GM19468 (cell line): ENCODE measurements around the gene BABAM2.

Experiments
- ATAC-seq: cut with Tn5 transposase; IDR thresholded peaks from one replicate; pipeline ENCODE4 v1.9.1; 2021; ENCODE audit warnings: mild to moderate bottlenecking, moderate library complexity, moderate number of reproducible peaks; ENCODE audit not compliant: unreplicated experiment; ENCODE audit errors: extremely low read depth

BABAM2 gene

GRCh38 chr2:28343184-28343942 lies 452.8 kb downstream of the BABAM2 start:
- ATAC-seq: no peak

GRCh38 chr2:28343971-28344715 lies 453.6 kb downstream of the BABAM2 start:
- no peak for ATAC-seq

- ATAC-seq: no peak
Measured at GRCh38 chr2:28344756-28345373, 454.3 kb downstream of the BABAM2 start.

- ATAC-seq: no peak
Measured at GRCh38 chr2:28345619-28346018, 455.1 kb downstream of the BABAM2 start.

- ATAC-seq: no peak
Measured at GRCh38 chr2:28346587-28346986, 456.1 kb downstream of the BABAM2 start.

GRCh38 chr2:28347193-28347592 lies 456.7 kb downstream of the BABAM2 start:
- ATAC-seq: no peak

DNA sequence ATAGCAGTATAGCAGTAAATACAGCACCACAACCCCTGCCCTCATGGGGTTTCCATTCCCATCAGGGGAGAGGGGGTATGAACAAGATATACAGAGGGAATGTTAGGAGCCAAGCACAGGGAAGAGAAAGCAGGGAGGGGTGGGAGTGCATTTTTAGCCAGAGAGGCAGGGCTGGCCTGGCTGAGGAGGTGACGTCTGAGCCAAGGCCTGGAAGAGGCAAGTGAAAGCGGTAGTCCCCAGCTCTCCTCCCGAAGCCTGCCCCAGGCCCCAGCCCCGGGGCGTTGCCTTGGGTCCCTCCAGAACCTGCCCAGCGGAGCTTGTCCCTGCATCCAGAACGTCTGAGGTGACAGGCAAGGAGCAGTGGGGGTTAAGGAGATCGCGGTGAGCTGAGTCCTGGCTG lies 457.1 kb downstream of the BABAM2 start:
- ATAC-seq: no peak

DNA sequence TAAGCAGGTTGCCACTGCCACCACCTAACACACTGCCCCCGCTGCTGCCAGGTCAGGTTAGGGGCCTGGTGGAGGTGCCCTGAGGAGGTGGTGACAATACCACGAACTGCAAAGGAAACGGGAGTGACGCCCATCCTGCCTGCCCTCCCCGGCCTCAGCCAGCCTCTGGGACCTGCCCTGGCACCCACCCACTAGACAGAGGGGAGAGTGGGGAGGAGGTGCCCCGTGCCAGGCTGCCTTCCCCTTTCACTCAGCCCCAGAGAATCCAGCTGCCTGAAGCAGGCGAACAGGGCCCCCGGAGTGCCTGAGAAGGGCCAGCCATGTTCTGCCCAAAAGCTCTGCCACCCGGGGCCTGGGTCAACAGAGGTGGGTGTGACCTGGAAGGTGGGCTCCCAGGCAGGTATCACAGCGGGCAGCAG lies 457.6 kb downstream of the BABAM2 start:
- ATAC-seq: no peak

- no peak for ATAC-seq
Measured at GRCh38 chr2:28348921-28349320, 458.4 kb downstream of the BABAM2 start.

- ATAC-seq: no peak
Measured at GRCh38 chr2:28349546-28350165, 459.1 kb downstream of the BABAM2 start.

DNA sequence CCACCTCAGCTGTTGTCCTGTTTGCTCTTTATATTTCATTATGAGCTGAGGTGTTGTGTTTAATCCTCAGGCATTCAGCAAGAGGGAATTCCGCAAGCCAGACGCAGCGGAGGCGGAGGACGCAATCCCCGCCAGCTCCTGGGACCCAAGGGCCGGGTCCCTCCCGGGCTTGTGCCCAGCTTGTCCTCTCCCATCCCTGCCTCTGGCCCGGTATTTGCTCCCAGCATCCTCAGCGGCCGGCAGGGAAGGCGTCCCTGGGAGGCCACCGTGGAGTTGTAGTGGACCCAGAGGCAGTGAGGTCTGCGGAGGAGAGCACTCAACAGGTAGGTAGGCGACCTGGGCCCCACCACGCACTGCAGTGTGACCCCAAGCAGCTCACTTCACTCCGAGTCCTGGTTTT lies 459.7 kb downstream of the BABAM2 start:
- no peak for ATAC-seq

GRCh38 chr2:28350791-28351285 lies 460.3 kb downstream of the BABAM2 start:
- no peak for ATAC-seq

DNA sequence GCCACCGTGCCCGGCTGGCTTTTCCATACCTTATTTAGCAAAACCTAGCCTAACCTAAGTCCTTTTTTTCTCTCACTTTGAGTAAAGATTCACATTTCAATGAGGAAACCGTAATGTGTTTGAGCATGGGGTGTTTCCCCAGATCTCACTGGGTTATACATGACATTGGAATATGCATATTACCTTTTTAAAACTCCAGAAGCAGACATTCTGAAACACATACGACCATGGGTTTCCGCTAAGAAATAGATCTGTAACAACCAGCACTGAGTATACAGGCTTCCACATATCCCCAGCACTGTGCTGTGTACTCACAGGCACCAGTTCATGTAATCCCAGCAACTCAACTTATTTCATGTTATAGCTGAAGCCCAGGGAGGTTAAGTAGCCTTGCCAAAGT lies 461.1 kb downstream of the BABAM2 start:
- no peak for ATAC-seq

GRCh38 chr2:28352104-28352503 lies 461.6 kb downstream of the BABAM2 start:
- ATAC-seq: no peak

DNA sequence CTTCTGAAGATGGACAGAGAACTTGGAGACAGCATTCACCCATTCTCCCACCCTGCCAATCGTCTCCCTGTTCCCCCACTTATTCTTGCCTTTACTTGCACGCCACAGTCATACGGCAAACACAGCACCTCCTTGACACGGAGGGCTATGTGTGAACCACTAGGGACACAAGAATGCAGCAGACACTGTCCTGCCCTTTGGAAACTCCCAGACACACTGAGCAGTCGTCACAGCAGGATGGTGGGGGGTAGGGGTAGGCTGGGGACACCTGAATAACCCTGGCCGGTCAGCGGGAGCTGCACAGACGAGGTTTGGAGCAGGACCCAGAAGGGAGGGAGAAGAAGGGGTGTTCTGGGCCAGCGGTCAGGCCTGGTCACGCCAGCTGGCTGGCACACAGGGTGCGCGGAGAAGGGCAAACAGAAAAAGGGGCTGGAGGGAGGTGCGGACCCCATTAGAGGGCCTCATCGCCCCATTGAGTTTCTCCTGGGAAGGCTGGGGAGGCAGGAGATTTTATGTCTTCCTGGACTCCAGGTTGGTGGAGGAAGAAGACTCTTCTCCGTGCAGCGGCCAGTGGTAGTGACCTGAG lies 462.2 kb downstream of the BABAM2 start:
- ATAC-seq: no peak

DNA sequence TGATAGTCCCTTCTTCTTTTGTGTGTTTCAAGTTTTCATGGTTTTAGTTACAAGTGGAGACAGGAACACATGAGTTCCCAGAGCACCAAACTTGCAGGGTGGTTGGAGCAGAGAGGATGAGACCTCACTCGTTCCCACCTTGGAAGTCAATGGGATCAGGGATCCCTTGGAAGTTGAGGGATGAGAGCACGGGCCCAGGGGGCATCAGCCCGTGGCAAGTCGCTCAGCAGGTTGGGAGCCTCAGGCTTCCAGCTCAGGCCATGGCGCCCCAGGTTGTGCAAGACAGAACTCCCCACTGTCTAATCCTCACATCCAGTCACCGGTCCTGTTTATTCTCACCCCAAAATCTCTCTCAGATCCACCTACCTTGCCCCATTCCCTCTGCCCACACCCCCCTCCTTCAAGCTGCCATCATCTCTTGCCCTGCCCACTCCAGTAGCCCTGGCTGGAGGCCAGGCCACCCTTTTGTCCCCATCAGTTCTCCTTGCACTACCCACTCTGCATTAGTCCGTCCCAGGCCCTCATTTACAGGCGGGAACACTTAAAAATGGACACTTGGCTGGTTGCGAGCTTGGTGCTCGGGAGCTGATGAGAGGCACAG lies 464.5 kb downstream of the BABAM2 start:
- no peak for ATAC-seq

DNA sequence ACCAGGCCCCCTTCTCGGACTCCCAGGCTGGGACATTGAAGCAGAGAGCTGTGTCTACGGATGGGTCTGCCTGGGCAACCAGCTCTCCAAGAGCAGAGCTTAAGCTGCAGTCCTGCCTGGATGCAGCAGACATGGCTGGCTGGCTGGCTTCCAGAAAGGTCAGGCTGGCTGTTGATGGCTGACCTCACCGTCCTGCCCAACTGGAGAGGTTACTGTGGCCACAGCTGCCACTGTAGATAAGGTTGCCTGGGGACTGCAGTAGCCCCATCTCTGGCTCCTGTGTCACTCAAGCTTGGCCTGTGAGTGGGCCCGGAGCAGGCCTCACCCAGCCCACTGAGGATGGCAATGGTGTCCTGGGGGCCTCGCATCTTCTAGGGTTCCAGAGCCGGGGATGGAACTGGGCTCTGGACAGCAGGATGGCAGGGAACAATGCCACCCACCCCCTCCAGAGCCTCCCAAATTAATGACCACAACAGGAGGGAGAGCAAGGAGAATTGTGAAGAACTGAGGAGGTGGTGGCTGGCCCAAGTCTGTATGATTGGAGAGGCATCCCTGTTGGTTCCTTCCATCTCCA lies 465.1 kb downstream of the BABAM2 start:
- no peak for ATAC-seq

DNA sequence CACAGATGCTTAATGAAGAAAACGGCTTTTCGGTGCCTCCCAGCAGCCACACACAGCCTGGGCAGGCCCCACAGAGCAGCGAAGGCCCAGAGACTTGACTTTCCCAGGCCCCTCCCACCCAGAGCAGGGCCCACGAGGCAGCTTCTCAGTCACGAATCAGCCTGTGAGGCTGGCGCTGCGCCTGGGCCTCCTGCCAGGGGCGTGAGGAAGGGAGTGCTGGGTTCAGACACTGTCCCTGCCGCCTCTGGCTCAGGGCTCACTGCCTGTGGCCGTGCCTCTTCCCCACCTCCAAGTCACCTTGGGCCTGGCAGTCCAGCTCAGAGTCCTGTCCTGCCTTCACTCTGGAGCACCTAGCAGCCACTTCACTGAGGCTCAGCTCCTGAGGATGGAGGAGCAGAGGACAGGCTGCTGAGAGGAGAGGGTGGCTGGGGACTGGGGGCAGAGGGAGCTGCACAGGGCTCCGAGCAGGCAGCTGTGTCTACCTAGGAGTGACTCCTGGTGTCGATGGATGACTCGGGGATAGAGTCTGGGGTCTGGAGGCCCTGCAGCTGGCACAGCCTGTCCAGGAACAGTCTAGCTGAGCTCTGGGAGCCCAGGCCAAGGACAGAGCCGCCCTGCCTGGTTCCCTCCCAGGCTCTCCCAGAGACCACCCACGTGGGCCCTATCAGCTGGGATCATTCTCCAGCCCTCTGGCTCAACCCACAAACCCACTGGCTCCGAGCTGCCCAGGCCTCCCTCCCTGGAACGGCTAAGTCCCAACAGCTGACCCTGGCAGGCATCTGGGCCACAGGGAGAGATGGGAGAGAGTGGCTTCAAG lies 465.8 kb downstream of the BABAM2 start:
- no peak for ATAC-seq

GRCh38 chr2:28357055-28357454 lies 466.5 kb downstream of the BABAM2 start:
- ATAC-seq: no peak
